GM12878 (cell line): ENCODE measurements around the gene FIZ1. TPM values are rescaled to one million over a fixed set of nuclear protein-coding genes. Genes with fewer than 3 reads are reported as not detected.

Experiments used
- CBX3 ChIP-seq: fragments of 200-600 bp; sonication (generic); IDR thresholded peaks from 2 replicates; pipeline ENCODE4 v1.6.1; 2016; ENCODE audit warnings: low read depth, borderline replicate concordance
- CEBPZ ChIP-seq: fragments of 150-350 bp; IDR thresholded peaks from 2 replicates; pipeline ENCODE4 v1.6.1; 2016; ENCODE audit warnings: low read depth, low read length
- MYC ChIP-seq: IDR thresholded peaks from 2 replicates; pipeline ENCODE4 v1.6.1; 2011; ENCODE audit warnings: mild to moderate bottlenecking, low read length, moderate library complexity, inconsistent platforms; ENCODE audit not compliant: insufficient read depth, insufficient replicate concordance, insufficient read length, severe bottlenecking
- RBBP5 ChIP-seq: fragments of 200-600 bp; sonication (generic); conservative IDR thresholded peaks from 2 replicates; pipeline ENCODE4 v1.6.1; 2016
- SMAD5 ChIP-seq: IDR thresholded peaks from 2 replicates; pipeline ENCODE4 v1.6.1; 2016; ENCODE audit warnings: antibody characterized with exemption, low read depth
- polyA plus RNA-seq, 11 experiments: library from polyadenylated mRNA; depleted of rRNA in 4 of 11; unstranded in 6 of 11; stranded (reverse) in 5 of 11; fragments of >200 nt; fragmentation: Nextera tagmentation in 4 of 11; fragmentation: Illumina TruSeq in 1 of 11; extraction: Ambion mirVana in 4 of 11; extraction: Trizol in 1 of 11; gene quantifications; 1 replicate in 1 of 11; 2 replicates in 10 of 11; pipeline versions ENCODE4 v1.2.1 to v1.2.3, GENCODE V29; 2011 to 2016; ENCODE audit warnings: inconsistent platforms in 2 of 11, missing spikeins in 2 of 11, low read depth in 1 of 11
- total RNA-seq, 4 experiments: library from RNA; depleted of rRNA in 3 of 4; stranded (reverse); fragments of >200 nt in 3 of 4; fragmentation: Illumina TruSeq in 1 of 4; extraction: Trizol in 1 of 4; gene quantifications; 2 replicates each; pipeline versions ENCODE4 v1.2.1 to v1.2.3, GENCODE V29; 2013 to 2021
- TF ChIP-seq, protein P1 (sequence below): fragments of 450-650 bp; IDR thresholded peaks from 2 replicates; pipeline ENCODE4 v1.6.1; 2018; ENCODE audit warnings: mild to moderate bottlenecking, low read depth, moderate library complexity; ENCODE audit not compliant: partially characterized antibody
- TF ChIP-seq, protein P2 (sequence below): fragments of 450-650 bp; IDR thresholded peaks from 2 replicates; pipeline ENCODE4 v1.6.1; 2014; ENCODE audit warnings: mild to moderate bottlenecking

Gene FIZ1
- total and polyA plus RNA-seq, 10 of the 15 experiments (the other 5 are each of a cell fraction or from before 2014, with no cell fraction given), result 0.60 to 16.8 (median 4.2) TPM

DNA sequence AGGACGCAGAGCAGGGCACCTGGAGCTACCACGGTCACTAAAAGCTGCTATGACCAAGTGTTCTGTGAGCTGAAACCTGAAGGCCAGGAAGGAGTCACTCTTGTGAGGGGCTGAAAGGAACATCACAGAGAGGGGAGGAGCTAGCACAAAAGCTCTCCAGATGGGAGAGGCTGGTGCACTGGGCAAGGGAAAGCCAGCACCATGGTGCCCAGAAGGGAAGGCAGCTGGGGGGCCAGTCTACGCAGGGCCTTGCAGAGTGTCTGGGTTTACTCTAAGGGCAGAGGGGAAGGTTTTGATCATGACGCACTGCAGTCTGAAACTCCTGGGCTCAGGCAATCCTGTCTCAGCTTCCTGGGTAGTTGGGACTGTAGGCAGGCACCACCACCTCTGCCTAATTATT lies 37.4 kb upstream of the FIZ1 start (continued):
- TF ChIP-seq CEBPZ (no peak), CBX3 (no peak), RBBP5 (no peak), SMAD5 (no peak), MYC (no peak)
- TF ChIP-seq, protein P1, sequence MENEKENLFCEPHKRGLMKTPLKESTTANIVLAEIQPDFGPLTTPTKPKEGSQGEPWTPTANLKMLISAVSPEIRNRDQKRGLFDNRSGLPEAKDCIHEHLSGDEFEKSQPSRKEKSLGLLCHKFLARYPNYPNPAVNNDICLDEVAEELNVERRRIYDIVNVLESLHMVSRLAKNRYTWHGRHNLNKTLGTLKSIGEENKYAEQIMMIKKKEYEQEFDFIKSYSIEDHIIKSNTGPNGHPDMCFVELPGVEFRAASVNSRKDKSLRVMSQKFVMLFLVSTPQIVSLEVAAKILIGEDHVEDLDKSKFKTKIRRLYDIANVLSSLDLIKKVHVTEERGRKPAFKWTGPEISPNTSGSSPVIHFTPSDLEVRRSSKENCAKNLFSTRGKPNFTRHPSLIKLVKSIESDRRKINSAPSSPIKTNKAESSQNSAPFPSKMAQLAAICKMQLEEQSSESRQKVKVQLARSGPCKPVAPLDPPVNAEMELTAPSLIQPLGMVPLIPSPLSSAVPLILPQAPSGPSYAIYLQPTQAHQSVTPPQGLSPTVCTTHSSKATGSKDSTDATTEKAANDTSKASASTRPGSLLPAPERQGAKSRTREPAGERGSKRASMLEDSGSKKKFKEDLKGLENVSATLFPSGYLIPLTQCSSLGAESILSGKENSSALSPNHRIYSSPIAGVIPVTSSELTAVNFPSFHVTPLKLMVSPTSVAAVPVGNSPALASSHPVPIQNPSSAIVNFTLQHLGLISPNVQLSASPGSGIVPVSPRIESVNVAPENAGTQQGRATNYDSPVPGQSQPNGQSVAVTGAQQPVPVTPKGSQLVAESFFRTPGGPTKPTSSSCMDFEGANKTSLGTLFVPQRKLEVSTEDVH, result no peak
- TF ChIP-seq, protein P2, sequence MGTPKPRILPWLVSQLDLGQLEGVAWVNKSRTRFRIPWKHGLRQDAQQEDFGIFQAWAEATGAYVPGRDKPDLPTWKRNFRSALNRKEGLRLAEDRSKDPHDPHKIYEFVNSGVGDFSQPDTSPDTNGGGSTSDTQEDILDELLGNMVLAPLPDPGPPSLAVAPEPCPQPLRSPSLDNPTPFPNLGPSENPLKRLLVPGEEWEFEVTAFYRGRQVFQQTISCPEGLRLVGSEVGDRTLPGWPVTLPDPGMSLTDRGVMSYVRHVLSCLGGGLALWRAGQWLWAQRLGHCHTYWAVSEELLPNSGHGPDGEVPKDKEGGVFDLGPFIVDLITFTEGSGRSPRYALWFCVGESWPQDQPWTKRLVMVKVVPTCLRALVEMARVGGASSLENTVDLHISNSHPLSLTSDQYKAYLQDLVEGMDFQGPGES, result no peak
